ENCODE data around the gene SOBP.

SOBP gene

DNA sequence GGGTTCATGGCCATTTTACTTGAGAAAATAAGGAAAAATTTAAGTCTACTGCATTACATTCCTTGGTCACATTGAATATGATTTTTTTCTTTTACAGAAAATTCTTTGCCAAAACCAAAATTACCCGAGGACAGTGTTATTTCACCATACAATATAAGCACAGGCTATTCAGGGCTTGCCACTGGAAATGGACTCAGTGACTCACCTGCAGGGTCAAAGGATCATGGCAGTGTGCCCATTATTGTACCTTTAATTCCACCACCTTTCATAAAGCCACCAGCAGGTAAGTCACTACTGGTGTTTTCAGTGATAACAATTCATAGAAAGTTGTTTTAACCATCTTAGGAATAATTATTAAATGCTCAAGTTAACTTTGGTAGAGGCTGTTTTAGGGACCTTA is 16.2 kb downstream of the SOBP start:
- no peak overlapping the region for H3K9ac ChIP-seq (ENCODE audit: low read length)
- H3K9me3 ChIP-seq (ENCODE audit: insufficient read depth, low read length): no peaks in the 10 kb centered on the region
- H3K27me3 ChIP-seq (ENCODE audit: low read depth, low read length): no peaks in the 10 kb centered on the region
- no peaks in the 10 kb centered on the region for H4K20me1 ChIP-seq (ENCODE audit: insufficient read depth, low read length)
- no peaks in the 10 kb centered on the region for H3K4me1 ChIP-seq (ENCODE audit: low read length)
- no peak overlapping the region for H2AFZ ChIP-seq (ENCODE audit: low read depth, low read length)
- no peak overlapping the region for H3K4me3 ChIP-seq (ENCODE audit: low read length)
- H3K79me2 ChIP-seq (ENCODE audit: low read length): no peaks in the 10 kb centered on the region
- no peak overlapping the region for H3K27ac ChIP-seq (ENCODE audit: low read length)
- H3K4me2 ChIP-seq (ENCODE audit: low read length): no peak overlapping the region
- H3K36me3 ChIP-seq (replicated peaks; ENCODE audit: low read depth, low read length): no peaks in the 10 kb centered on the region
- TF ChIP-seq, protein P1, sequence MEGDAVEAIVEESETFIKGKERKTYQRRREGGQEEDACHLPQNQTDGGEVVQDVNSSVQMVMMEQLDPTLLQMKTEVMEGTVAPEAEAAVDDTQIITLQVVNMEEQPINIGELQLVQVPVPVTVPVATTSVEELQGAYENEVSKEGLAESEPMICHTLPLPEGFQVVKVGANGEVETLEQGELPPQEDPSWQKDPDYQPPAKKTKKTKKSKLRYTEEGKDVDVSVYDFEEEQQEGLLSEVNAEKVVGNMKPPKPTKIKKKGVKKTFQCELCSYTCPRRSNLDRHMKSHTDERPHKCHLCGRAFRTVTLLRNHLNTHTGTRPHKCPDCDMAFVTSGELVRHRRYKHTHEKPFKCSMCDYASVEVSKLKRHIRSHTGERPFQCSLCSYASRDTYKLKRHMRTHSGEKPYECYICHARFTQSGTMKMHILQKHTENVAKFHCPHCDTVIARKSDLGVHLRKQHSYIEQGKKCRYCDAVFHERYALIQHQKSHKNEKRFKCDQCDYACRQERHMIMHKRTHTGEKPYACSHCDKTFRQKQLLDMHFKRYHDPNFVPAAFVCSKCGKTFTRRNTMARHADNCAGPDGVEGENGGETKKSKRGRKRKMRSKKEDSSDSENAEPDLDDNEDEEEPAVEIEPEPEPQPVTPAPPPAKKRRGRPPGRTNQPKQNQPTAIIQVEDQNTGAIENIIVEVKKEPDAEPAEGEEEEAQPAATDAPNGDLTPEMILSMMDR (IDR thresholded peaks at IDR 0.05; ENCODE audit: low read depth, low read length): no peak
- no peak for TF ChIP-seq EZH2phosphoT487 (IDR thresholded peaks at IDR 0.05; ENCODE audit: low read depth)

DNA sequence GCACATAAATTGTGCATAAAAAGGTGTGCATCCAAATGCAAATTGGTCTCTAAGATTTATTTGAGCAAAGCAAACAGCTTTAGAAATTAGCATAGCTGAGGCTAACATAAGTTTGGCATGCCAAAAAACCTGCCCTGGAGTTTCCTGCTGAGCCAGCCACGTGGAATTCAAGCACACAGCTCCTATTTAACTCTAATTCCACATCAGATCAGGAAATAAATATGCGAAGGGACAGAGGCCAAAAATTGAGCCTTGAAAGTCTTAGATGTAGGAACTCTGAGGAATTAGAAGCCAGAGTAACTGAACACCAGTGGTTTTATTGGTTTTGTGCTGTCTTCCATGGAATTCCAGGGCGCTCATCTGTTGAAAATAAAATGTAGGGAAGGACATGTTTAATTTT is 19.6 kb downstream of the SOBP start:
- no peaks in the 10 kb centered on the region for H3K9me3 ChIP-seq (ENCODE audit: insufficient read depth, low read length)
- H2AFZ ChIP-seq (ENCODE audit: low read depth, low read length): no peak overlapping the region
- H3K79me2 ChIP-seq (ENCODE audit: low read length): no peaks in the 10 kb centered on the region
- H4K20me1 ChIP-seq (ENCODE audit: insufficient read depth, low read length): no peaks in the 10 kb centered on the region
- no peaks in the 10 kb centered on the region for H3K27me3 ChIP-seq (ENCODE audit: low read depth, low read length)
- no peak overlapping the region for H3K4me2 ChIP-seq (ENCODE audit: low read length)
- H3K36me3 ChIP-seq (replicated peaks; ENCODE audit: low read depth, low read length): no peaks in the 10 kb centered on the region
- no peak overlapping the region for H3K27ac ChIP-seq (ENCODE audit: low read length)
- no peak overlapping the region for H3K4me3 ChIP-seq (ENCODE audit: low read length)
- no peaks in the 10 kb centered on the region for H3K4me1 ChIP-seq (ENCODE audit: low read length)
- no peak overlapping the region for H3K9ac ChIP-seq (ENCODE audit: low read length)
- TF ChIP-seq, protein P1 (IDR thresholded peaks at IDR 0.05; ENCODE audit: low read depth, low read length): no peak
- TF ChIP-seq EZH2phosphoT487 (IDR thresholded peaks at IDR 0.05; ENCODE audit: low read depth): no peak

DNA sequence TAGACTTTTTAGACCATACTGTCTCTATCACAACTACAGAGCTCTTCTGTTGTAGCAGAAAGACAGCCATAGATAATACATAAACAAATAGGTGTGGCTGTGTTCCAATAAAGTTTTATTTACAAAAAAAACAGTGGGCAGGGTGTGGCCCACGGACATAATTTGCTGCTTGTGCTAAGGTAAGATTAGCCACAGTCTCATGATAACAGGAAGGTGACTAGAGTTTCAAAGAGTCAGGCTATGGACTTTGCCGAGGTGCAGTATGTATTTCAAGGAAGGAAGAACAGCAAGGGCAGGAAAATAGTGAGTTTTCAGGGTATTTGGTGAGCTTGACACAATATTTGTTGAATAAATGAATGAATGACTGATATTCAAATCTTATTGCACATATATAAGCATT is 20.2 kb downstream of the SOBP start:
- no peaks in the 10 kb centered on the region for H3K79me2 ChIP-seq (ENCODE audit: low read length)

DNA sequence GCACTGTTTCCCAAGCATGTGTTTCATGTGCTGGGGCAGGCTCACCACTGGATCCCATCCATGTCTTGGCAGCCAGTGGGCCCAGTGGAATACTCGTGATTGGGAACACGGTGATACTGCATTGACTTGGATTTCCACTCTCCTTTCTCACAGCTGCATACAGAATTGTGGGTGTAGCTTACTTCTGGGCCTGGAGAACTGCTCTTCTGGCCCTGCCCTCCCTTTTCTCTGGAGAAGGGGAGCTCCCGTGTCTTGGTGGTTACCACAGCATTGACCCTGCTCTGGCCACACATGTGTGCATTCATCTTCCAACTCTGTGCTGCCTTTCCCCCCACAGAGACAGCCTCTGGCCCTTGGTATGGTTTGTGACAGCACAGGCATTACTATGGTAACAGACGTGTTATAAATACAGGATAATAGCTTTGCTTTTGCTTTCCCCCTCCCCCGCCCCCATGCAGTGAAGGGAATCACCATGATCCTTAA is 21.6 kb downstream of the SOBP start:
- Histone ChIP-seq H3K4me3 (ENCODE audit: low read length) (no peak overlapping the region), H3K36me3 (replicated peaks; ENCODE audit: low read depth, low read length) (no peaks in the 10 kb centered on the region), H3K9me3 (ENCODE audit: insufficient read depth, low read length) (no peaks in the 10 kb centered on the region), H3K9ac (ENCODE audit: low read length) (no peak overlapping the region), H3K79me2 (ENCODE audit: low read length) (no peaks in the 10 kb centered on the region), H3K4me2 (ENCODE audit: low read length) (no peak overlapping the region), H3K4me1 (ENCODE audit: low read length) (no peaks in the 10 kb centered on the region), H3K27me3 (ENCODE audit: low read depth, low read length) (no peaks in the 10 kb centered on the region), H3K27ac (ENCODE audit: low read length) (no peak overlapping the region), H4K20me1 (ENCODE audit: insufficient read depth, low read length) (no peaks in the 10 kb centered on the region), H2AFZ (ENCODE audit: low read depth, low read length) (no peak overlapping the region)
- TF ChIP-seq, protein P1 (IDR thresholded peaks at IDR 0.05; ENCODE audit: low read depth, low read length): no peak
- no peak for TF ChIP-seq EZH2phosphoT487 (IDR thresholded peaks at IDR 0.05; ENCODE audit: low read depth)

More for the DNA sequence above, 20.2 kb downstream of the SOBP start:
- Histone ChIP-seq H3K9me3 (ENCODE audit: insufficient read depth, low read length) (no peaks in the 10 kb centered on the region), H3K27ac (ENCODE audit: low read length) (no peak overlapping the region), H3K4me2 (ENCODE audit: low read length) (no peak overlapping the region), H3K36me3 (replicated peaks; ENCODE audit: low read depth, low read length) (no peaks in the 10 kb centered on the region), H3K9ac (ENCODE audit: low read length) (no peak overlapping the region), H3K27me3 (ENCODE audit: low read depth, low read length) (no peaks in the 10 kb centered on the region), H3K4me3 (ENCODE audit: low read length) (no peak overlapping the region), H2AFZ (ENCODE audit: low read depth, low read length) (no peak overlapping the region), H3K4me1 (ENCODE audit: low read length) (no peaks in the 10 kb centered on the region), H4K20me1 (ENCODE audit: insufficient read depth, low read length) (no peaks in the 10 kb centered on the region)
- TF ChIP-seq, protein P1 (IDR thresholded peaks at IDR 0.05; ENCODE audit: low read depth, low read length): no peak
- TF ChIP-seq EZH2phosphoT487 (IDR thresholded peaks at IDR 0.05; ENCODE audit: low read depth): no peak
